Liver (tissue), 3 donors: ENCODE measurements around the gene AGR2.

Experiments
- ATF3 ChIP-seq: IDR thresholded peaks from 2 replicates; pipeline ENCODE4 v1.6.1; 2016; ENCODE audit warnings: antibody characterized with exemption
- JUND ChIP-seq, 2 donors: IDR thresholded peaks; 2 replicates each; pipeline ENCODE4 v1.6.1; 2016; ENCODE audit warnings: antibody characterized with exemption in 2 of 2
- RAD21 ChIP-seq, 2 donors: IDR thresholded peaks; 2 replicates each; pipeline ENCODE4 v1.6.1; 2016; ENCODE audit warnings: antibody characterized with exemption in 2 of 2, mild to moderate bottlenecking in 2 of 2
- SP1 ChIP-seq: IDR thresholded peaks from 2 replicates; pipeline ENCODE4 v1.6.1; 2018; ENCODE audit warnings: antibody characterized with exemption, mild to moderate bottlenecking
- TF ChIP-seq, protein P1 (sequence below): fragments of 150-350 bp; IDR thresholded peaks from 2 replicates; pipeline ENCODE4 v1.5.1; 2017; ENCODE audit warnings: improper control_type of control experiment, low read depth, low read length; ENCODE audit not compliant: missing input control
- TF ChIP-seq, protein P2 (sequence below): IDR thresholded peaks from 2 replicates; pipeline ENCODE4 v1.6.1; 2016; ENCODE audit warnings: antibody characterized with exemption, mild to moderate bottlenecking
- donor health status: healthy.
- donor health status: healthy.

- TF ChIP-seq, protein P1, sequence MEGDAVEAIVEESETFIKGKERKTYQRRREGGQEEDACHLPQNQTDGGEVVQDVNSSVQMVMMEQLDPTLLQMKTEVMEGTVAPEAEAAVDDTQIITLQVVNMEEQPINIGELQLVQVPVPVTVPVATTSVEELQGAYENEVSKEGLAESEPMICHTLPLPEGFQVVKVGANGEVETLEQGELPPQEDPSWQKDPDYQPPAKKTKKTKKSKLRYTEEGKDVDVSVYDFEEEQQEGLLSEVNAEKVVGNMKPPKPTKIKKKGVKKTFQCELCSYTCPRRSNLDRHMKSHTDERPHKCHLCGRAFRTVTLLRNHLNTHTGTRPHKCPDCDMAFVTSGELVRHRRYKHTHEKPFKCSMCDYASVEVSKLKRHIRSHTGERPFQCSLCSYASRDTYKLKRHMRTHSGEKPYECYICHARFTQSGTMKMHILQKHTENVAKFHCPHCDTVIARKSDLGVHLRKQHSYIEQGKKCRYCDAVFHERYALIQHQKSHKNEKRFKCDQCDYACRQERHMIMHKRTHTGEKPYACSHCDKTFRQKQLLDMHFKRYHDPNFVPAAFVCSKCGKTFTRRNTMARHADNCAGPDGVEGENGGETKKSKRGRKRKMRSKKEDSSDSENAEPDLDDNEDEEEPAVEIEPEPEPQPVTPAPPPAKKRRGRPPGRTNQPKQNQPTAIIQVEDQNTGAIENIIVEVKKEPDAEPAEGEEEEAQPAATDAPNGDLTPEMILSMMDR: no peak
- TF ChIP-seq SP1 (no peak), RAD21 (IDR thresholded peaks at IDR 0.05) (no peak), ATF3 (no peak), JUND (IDR thresholded peaks at IDR 0.05) (no peak)
- TF ChIP-seq, protein P2, sequence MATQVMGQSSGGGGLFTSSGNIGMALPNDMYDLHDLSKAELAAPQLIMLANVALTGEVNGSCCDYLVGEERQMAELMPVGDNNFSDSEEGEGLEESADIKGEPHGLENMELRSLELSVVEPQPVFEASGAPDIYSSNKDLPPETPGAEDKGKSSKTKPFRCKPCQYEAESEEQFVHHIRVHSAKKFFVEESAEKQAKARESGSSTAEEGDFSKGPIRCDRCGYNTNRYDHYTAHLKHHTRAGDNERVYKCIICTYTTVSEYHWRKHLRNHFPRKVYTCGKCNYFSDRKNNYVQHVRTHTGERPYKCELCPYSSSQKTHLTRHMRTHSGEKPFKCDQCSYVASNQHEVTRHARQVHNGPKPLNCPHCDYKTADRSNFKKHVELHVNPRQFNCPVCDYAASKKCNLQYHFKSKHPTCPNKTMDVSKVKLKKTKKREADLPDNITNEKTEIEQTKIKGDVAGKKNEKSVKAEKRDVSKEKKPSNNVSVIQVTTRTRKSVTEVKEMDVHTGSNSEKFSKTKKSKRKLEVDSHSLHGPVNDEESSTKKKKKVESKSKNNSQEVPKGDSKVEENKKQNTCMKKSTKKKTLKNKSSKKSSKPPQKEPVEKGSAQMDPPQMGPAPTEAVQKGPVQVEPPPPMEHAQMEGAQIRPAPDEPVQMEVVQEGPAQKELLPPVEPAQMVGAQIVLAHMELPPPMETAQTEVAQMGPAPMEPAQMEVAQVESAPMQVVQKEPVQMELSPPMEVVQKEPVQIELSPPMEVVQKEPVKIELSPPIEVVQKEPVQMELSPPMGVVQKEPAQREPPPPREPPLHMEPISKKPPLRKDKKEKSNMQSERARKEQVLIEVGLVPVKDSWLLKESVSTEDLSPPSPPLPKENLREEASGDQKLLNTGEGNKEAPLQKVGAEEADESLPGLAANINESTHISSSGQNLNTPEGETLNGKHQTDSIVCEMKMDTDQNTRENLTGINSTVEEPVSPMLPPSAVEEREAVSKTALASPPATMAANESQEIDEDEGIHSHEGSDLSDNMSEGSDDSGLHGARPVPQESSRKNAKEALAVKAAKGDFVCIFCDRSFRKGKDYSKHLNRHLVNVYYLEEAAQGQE: no peak
These were observed 39.9 kb downstream of the AGR2 start for GRCh38 chr7:16764942-16765341.
